ENCODE data around the gene TCEA3.

DNA sequence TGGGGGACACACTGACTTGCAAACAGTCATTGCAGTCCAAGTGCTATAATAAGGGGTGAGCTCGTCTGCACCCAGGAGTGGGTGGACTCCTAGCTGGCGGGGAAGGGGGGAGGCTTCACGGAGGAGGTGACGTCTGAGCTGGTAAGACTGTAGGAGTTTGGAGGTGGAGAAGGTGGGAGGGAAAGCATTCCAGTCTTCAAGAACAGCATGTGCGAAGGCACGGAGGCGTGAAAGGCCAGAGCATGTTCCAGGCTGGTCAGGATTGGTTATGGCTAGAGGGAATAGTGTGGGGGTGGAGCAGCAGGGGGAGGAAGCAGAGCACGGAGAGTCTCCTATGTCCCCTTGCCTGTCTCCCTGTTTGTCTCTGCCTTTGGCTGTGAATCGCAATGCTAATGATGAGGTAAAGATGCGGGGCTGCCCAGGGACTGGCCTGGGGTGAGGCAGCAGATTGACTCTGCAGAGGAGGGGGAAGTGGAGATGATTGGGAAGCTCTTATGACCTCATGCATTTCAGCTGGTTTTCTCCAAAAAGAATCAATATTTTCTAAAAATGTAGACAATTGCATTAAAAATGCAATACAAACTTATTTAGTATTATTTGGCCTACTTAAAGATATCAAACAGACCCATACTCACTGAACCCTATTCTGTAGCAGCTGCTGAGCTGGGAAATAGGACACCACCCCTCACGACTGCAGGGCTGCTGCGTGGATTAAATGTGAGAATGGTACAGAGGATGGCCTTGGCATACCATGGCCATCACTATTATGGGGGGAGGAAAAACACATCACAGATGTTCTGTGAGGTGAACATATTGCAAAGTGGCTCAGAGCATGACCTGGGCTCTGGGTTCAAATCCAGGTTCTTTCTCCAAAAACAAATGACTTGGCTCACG, 52.3 kb downstream of the TCEA3 start:
- TF ChIP-seq EZH2 (IDR thresholded peaks at IDR 0.05; ENCODE audit: insufficient read depth, poor library complexity, severe bottlenecking) (no peak), EZH2phosphoT487 (IDR thresholded peaks at IDR 0.05; ENCODE audit: insufficient read depth, low read depth) (no peak)

Measured in GM23248 (cell line).